Common myeloid progenitor, CD34-positive (primary cell): Measurements from ENCODE around the gene ZDHHC7.
A peak's percentile ranks its signal among the peaks of the same experiment; 100 is the strongest.

Experiments
- CTCF ChIA-PET: fragments of 350-600 bp; sonication (Branson Sonifier 250); formaldehyde crosslinking; loops from one replicate; lab custom pipeline; 2021; ENCODE audit warnings: antibody characterized with exemption; lab: Charles Lee
- POLR2A ChIA-PET: fragments of 350-600 bp; sonication (Branson Sonifier 250); formaldehyde crosslinking; loops from one replicate; lab custom pipeline; 2021; ENCODE audit warnings: antibody characterized with exemption; lab: Charles Lee
- DNase-seq, 3 donors: peaks; one replicate each; pipeline versions ENCODE4 v3.0.0 to v3.0.0-alpha.2; 2013
- H3K27ac ChIP-seq, 2 experiments: 1 replicate in 1 of 2; 2 replicates in 1 of 2; pipeline ENCODE4 v1.7.0; 2013; ENCODE audit warnings: inconsistent platforms in 2 of 2, low read length in 2 of 2, mild to moderate bottlenecking in 2 of 2, low read depth in 1 of 2, moderate library complexity in 1 of 2; ENCODE audit not compliant: severe bottlenecking in 2 of 2, insufficient read depth in 1 of 2, poor library complexity in 1 of 2
- H3K27me3 ChIP-seq, 5 experiments: replicated peaks in 2 of 5; 1 replicate in 3 of 5; 2 replicates in 2 of 5; pipeline versions ENCODE4 v1.6.1 to v1.7.0; 2013; ENCODE audit warnings: low read length in 4 of 5, mild to moderate bottlenecking in 2 of 5, moderate library complexity in 2 of 5, inconsistent platforms in 1 of 5; ENCODE audit not compliant: insufficient read depth in 5 of 5, control insufficient read depth in 4 of 5
- H3K36me3 ChIP-seq, 4 experiments: 1 replicate in 2 of 4; 2 replicates in 2 of 4; pipeline versions ENCODE4 v1.6.1 to v1.7.0; 2013; ENCODE audit warnings: low read length in 3 of 4, control low read depth in 1 of 4, mild to moderate bottlenecking in 1 of 4; ENCODE audit not compliant: control insufficient read depth in 4 of 4, insufficient read depth in 4 of 4
- H3K4me1 ChIP-seq, 4 experiments: 1 replicate in 3 of 4; 2 replicates in 1 of 4; pipeline versions ENCODE4 v1.6.1 to v1.7.1; 2013; ENCODE audit warnings: low read length in 3 of 4, mild to moderate bottlenecking in 3 of 4, control low read depth in 1 of 4, inconsistent platforms in 1 of 4, moderate library complexity in 1 of 4; ENCODE audit not compliant: control insufficient read depth in 4 of 4, insufficient read depth in 4 of 4; ENCODE audit errors: control extremely low read depth in 1 of 4
- H3K4me3 ChIP-seq, 7 experiments: 1 replicate in 4 of 7; 2 replicates in 3 of 7; pipeline versions ENCODE4 v1.5.1 to v1.7.0; 2013; ENCODE audit warnings: mild to moderate bottlenecking in 7 of 7, low read length in 6 of 7, moderate library complexity in 6 of 7, inconsistent platforms in 2 of 7, low read depth in 2 of 7, control low read depth in 1 of 7; ENCODE audit not compliant: insufficient read depth in 4 of 7, control insufficient read depth in 1 of 7; ENCODE audit errors: extremely low read depth in 1 of 7
- H3K9me3 ChIP-seq, 5 experiments: 1 replicate in 4 of 5; 2 replicates in 1 of 5; pipeline versions ENCODE4 v1.6.1 to v1.7.1; 2013; ENCODE audit warnings: low read length in 4 of 5, mild to moderate bottlenecking in 2 of 5, inconsistent platforms in 1 of 5, low read depth in 1 of 5, moderate library complexity in 1 of 5; ENCODE audit not compliant: control insufficient read depth in 4 of 5, insufficient read depth in 2 of 5; ENCODE audit errors: control extremely low read depth in 1 of 5
- WGBS: methylation state at CpG from one replicate; pipeline ENCODE4 v1.1.5; 2013; ENCODE audit not compliant: insufficient coverage; 5-methylcytosine and 5-hydroxymethylcytosine counted together

Gene ZDHHC7

DNA sequence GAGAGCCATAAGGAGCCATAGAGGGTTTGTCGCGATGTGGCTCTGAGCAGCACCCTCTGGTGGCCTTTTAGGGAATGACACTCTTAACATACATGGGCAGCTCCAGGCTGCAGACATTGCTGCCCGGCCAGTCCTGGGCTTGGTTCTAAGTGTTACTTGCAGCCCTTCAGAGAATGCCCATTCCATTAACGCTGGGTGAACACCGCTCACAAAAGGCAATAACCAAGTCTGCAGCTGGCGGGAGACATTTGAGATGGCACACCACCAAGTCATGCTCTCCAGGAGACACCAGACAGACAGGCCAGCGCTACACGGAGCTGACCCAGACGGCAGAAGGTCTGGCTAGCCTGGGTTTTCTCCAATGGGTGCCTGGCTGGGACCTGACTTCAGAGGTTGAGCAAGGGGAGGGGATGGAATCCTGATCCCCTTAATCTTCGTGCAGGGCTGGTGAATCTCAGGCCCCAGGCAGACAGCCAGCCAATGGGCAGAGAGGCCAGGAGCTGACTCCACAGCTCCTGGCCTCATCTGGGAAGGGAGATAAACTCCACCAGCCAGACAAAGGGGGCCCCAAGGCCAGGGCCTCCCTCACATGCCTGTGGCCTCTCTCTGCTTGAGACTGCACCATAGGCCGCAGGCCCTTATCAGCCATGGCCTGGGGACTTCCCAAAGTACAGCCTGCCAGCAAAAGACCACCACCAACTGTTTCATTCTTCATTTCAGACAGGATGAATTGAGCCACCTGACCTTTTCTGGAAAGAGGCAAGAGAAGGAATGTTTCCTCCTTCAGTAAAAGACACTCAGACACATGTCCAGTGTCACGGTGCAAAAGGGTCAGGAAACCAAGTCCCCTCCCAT lies 58.8 kb downstream of the ZDHHC7 start:
- H3K36me3 ChIP-seq, result no peaks in the 10 kb centered on the region
- DNase-seq, result peak; percentile 77 to 87 (median 81)
- ChIA-PET CTCF (interaction anchor here (0.6 to 7.0 kb wide), 19 partner anchors 10 to 227 kb away, joined by 3 to 121 read pairs (median 7); no protein-coding TSS in a partner anchor), POLR2A (interaction anchor here (0.6 kb wide), 1 partner anchor 201 kb away, joined by 3 read pairs; no protein-coding TSS in a partner anchor)
- H3K27ac ChIP-seq, result peak overlapping the region in 1 of 2 experiments; percentile 27
- H3K4me3 ChIP-seq, result peak overlapping the region in 2 of 7 experiments; percentile 1 to 45
- 52% methylated on average over 11 of the region's 12 CpGs for WGBS
- peaks cover 11 to 41% (median 34%) of the 10 kb centered on the region in 4 experiments for H3K4me1 ChIP-seq
- H3K27me3 ChIP-seq, result peaks cover 0 to 20% (median 0%) of the 10 kb centered on the region in 5 experiments
- H3K9me3 ChIP-seq, result no peaks in the 10 kb centered on the region

DNA sequence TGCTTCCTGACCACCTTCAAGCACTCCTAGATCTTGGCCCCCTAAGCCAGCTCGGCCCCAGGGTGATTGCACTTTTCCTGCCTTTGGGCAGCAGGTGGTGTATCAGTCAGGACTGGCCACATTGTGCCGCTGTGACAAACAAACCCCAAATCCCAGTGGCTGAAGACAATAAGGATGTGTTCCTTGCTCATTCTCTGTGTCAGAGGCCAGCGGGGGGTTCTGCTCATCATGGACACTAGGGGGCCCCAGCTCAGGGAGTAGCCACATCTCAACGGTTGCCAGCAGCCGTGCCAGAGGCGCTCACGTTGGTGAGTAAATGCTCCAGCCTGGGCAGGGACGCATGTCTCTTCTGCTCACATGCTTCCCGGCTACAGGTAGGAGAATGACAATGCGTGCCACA lies 60.4 kb downstream of the ZDHHC7 start:
- peak in 2 of 3 donors; percentile 57 to 62 for DNase-seq
- Histone ChIP-seq H3K4me3 (no peak overlapping the region), H3K9me3 (no peaks in the 10 kb centered on the region), H3K4me1 (peaks cover 11 to 54% (median 42%) of the 10 kb centered on the region in 4 experiments), H3K36me3 (no peaks in the 10 kb centered on the region), H3K27me3 (peaks cover 0 to 20% (median 0%) of the 10 kb centered on the region in 5 experiments), H3K27ac (no peak overlapping the region)
- WGBS, result 77% methylated on average over 10 of the region's 10 CpGs
- ChIA-PET CTCF (interaction anchor here (0.6 to 7.0 kb wide), 10 partner anchors 13 to 200 kb away, joined by 3 to 121 read pairs (median 4); no protein-coding TSS in a partner anchor), POLR2A (no interaction called here)

DNA sequence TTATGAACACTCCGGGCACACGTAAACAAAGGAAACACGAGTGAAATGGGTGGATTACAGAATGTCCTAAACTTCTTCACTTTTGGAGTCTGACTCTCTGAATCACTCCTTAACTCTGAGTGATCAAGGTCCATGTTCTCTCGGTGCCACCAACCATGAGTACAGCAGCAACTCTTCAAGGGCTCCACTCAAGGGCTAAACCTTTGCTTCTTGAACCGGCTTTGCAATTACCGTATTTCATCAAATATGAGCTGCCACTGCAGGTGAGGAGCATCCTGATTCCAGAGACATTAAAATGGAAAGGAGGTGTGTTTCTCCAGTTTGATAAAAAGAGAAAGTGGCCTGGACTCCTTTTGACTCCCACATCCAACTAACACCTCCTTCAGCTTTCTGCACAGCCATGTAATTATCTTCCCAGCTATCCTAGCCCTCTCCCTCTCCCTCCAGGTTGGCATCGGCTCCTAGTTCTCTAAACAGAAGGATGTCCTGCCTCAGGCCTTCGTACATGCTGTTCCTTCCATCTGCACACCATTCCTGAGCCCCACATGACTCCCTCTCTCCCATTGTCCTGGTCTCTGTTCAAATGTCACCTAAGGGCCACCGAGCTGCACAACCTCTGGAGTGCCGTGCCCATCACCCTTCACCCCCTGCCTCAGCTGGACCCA lies 61.4 kb downstream of the ZDHHC7 start:
- Histone ChIP-seq H3K4me3 (no peak overlapping the region), H3K4me1 (peaks cover 11 to 58% (median 42%) of the 10 kb centered on the region in 4 experiments), H3K36me3 (no peaks in the 10 kb centered on the region), H3K9me3 (no peaks in the 10 kb centered on the region), H3K27me3 (peaks cover 0 to 24% (median 0%) of the 10 kb centered on the region in 5 experiments), H3K27ac (no peak overlapping the region)
- CTCF ChIA-PET, result interaction anchor here (0.8 to 7.0 kb wide), 10 partner anchors 8 to 220 kb away, joined by 3 to 121 read pairs (median 4); no protein-coding TSS in a partner anchor
- DNase-seq, result no peak
- WGBS, result 89% methylated on average over 8 of the region's 10 CpGs
- POLR2A ChIA-PET, result no interaction called here

DNA sequence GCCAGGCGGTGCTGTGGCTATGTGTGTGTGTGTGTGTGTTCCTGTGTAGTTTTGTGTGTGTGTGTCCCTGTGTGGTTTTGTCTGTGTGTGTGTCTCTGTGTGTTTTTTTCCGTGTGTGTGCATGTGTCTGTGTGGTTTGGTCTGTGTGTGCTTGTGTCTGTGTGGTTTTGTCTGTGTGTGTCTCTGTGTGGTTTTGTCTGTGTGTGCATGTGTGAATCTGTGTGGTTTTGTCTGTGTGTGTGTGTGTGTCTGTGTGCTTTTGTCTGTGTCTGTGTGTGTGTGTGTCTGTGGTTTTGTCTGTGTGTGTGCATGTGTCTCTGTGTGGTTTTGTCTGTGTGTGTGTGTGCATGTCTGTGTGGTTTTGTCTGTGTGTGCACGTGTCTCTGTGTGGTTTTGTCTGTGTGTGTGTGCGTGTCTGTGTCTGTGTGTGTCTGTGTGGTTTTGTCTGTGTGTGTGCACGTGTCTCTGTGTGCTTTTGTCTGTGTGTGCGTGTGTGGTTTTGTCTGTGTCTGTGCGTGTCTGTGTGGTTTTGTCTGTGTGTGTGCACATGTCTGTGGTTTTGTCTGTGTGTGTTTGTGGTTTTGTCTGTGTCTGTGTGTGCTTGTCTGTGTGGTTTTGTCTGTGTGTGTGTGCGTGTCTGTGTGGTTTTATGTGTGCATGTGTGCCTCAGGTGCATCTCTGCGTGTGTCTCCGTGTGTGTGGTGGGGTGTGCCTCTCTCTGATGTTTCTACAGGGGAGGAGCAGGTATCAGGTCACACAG lies 62.3 kb downstream of the ZDHHC7 start:
- 35% methylated on average over 6 of the region's 10 CpGs for WGBS

GRCh38 chr16:84947996-84948850 lies 63.1 kb downstream of the ZDHHC7 start:
- 48% methylated on average over 15 of the region's 27 CpGs for WGBS
- ChIA-PET POLR2A (no interaction called here), CTCF (interaction anchor here (0.8 to 3.8 kb wide), 3 partner anchors 20 to 194 kb away, joined by 3 to 18 read pairs (median 3); no protein-coding TSS in a partner anchor)
- peak overlapping the region in 1 of 7 experiments; percentile 33 for H3K4me3 ChIP-seq
- no peak overlapping the region for H3K27ac ChIP-seq
- no peaks in the 10 kb centered on the region for H3K9me3 ChIP-seq
- DNase-seq, result peak in 1 of 3 donors; percentile 41
- H3K27me3 ChIP-seq, result peaks cover 0 to 35% (median 11%) of the 10 kb centered on the region in 5 experiments
- H3K36me3 ChIP-seq, result no peaks in the 10 kb centered on the region
- H3K4me1 ChIP-seq, result peaks cover 6 to 50% (median 36%) of the 10 kb centered on the region in 4 experiments

More for the DNA sequence above, 62.3 kb downstream of the ZDHHC7 start:
- ChIA-PET CTCF (interaction anchor here (0.8 to 7.0 kb wide), 6 partner anchors 9 to 194 kb away, joined by 3 to 121 read pairs (median 24); no protein-coding TSS in a partner anchor), POLR2A (no interaction called here)
- peaks cover 11 to 58% (median 42%) of the 10 kb centered on the region in 4 experiments for H3K4me1 ChIP-seq
- no peaks in the 10 kb centered on the region for H3K9me3 ChIP-seq
- H3K36me3 ChIP-seq, result no peaks in the 10 kb centered on the region
- H3K27me3 ChIP-seq, result peaks cover 0 to 31% (median 6%) of the 10 kb centered on the region in 5 experiments
- H3K4me3 ChIP-seq, result no peak overlapping the region
- H3K27ac ChIP-seq, result no peak overlapping the region
- DNase-seq, result peak in 2 of 3 donors; percentile 58 to 77
